LNCAP (cell line): ENCODE measurements around the gene NPR2.

Source experiments
- TF ChIP-seq, protein P1 (sequence below): fragments of 450-650 bp; IDR thresholded peaks from 2 replicates; pipeline ENCODE4 v1.5.1; 2017; ENCODE audit warnings: mild to moderate bottlenecking

The NPR2 gene

GRCh38 chr9:35757226-35757891 is 34.0 kb upstream of the NPR2 start:
- TF ChIP-seq, protein P1, sequence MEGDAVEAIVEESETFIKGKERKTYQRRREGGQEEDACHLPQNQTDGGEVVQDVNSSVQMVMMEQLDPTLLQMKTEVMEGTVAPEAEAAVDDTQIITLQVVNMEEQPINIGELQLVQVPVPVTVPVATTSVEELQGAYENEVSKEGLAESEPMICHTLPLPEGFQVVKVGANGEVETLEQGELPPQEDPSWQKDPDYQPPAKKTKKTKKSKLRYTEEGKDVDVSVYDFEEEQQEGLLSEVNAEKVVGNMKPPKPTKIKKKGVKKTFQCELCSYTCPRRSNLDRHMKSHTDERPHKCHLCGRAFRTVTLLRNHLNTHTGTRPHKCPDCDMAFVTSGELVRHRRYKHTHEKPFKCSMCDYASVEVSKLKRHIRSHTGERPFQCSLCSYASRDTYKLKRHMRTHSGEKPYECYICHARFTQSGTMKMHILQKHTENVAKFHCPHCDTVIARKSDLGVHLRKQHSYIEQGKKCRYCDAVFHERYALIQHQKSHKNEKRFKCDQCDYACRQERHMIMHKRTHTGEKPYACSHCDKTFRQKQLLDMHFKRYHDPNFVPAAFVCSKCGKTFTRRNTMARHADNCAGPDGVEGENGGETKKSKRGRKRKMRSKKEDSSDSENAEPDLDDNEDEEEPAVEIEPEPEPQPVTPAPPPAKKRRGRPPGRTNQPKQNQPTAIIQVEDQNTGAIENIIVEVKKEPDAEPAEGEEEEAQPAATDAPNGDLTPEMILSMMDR = no peak

DNA sequence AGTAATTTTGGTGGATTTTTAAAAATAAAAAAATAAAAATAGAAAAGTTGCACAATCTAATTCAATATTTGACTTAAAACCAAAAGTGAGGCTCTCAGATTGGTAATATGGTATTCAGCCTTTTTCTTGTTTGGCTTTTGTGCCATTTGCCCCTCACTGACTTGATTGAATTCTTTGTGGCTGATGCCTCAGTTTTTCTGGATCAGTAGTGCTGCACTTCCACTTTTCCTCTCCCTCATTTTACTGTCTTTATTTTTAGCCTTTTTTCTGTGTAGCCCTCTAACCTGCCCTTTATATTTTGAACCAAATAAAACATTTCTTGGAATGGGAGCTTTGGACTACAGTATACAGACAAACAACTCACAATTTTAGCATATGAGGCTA is 33.5 kb upstream of the NPR2 start:
- TF ChIP-seq, protein P1 = no peak

DNA sequence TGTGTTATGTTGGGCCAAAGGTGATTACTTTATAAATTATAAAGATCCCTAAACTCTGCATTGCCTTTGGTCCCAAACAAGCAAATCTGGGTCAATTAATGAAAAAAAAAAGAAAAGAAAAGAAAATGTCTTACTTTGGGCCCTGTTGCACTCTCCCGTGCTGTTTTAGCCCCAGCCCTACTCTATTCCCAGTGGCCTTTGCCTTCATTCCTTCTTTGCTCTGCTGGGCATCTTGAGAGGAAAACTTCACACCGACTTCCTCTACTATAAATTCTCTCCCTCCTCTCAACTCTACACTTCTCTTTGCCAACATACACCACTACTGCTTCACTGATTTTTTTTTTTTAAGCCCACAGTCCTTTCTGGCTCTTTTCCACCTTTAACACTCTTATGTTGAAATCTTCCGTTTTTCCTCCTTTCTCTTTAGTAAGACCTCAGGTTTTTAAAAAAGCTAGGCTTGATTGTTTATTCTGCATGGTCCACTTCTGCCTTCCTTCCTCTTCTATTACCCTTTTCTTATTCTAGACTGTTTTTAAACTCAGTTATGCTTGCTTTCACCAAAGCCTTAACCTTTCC is 32.8 kb upstream of the NPR2 start:
- TF ChIP-seq, protein P1 = no peak

GRCh38 chr9:35759795-35760194 is 31.6 kb upstream of the NPR2 start:
- TF ChIP-seq, protein P1 = no peak

GRCh38 chr9:35760651-35761050 is 30.7 kb upstream of the NPR2 start:
- TF ChIP-seq, protein P1 = no peak

GRCh38 chr9:35763181-35763580 is 28.2 kb upstream of the NPR2 start:
- TF ChIP-seq, protein P1 = no peak

- TF ChIP-seq, protein P1 = no peak
Observed at GRCh38 chr9:35763803-35764202, 27.6 kb upstream of the NPR2 start.
